ENCODE data around the gene KRTAP6-3.

GRCh38 chr21:30563072-30563471, 29.2 kb upstream of the KRTAP6-3 start:
- TF ChIP-seq CTCF (IDR thresholded peaks at IDR 0.05; ENCODE audit: extremely low read depth in 1 of 2, insufficient read depth in 1 of 2, low read depth in 1 of 2, low read length in 2 of 2) (no peak), MAX (IDR thresholded peaks at IDR 0.05; ENCODE audit: insufficient read depth, insufficient read length) (no peak), POLR2AphosphoS5 (IDR thresholded peaks at IDR 0.05; ENCODE audit: insufficient read depth, low read depth, low read length) (no peak), POLR2A (IDR thresholded peaks at IDR 0.05; ENCODE audit: low read depth, low read length) (no peak), EZH2 (IDR thresholded peaks at IDR 0.05; ENCODE audit: borderline replicate concordance, low read depth, low read length, severe bottlenecking) (no peak), FOS (IDR thresholded peaks at IDR 0.05; ENCODE audit: borderline replicate concordance, insufficient read depth, low read length) (no peak), MYC (IDR thresholded peaks at IDR 0.05; ENCODE audit: low read depth, low read length) (no peak), JUN (IDR thresholded peaks at IDR 0.05; ENCODE audit: borderline replicate concordance, insufficient read depth, insufficient read length, low read depth) (no peak), GATA2 (IDR thresholded peaks at IDR 0.05; ENCODE audit: insufficient read depth, insufficient read length, low read depth, low read length) (no peak)

All from endothelial cell of umbilical vein (primary cell).